IMR-90 (cell line): ENCODE results near the gene DNAJB12. TPM values are rescaled to one million over a fixed set of nuclear protein-coding genes. Genes with fewer than 3 reads are reported as not detected.

ENCODE experiments used
- ATAC-seq: fragments of 200-7000 bp; cut with Tn5 transposase; 2 replicates; pipeline ENCODE4 v1.9.1; 2020; ENCODE audit warnings: low read depth, mild to moderate bottlenecking, moderate library complexity
- BruUV-seq: library from RNA; stranded (reverse); fragments of 400-500 nt; replicated peaks from 2 replicates; lab custom pipeline; 2021; lab: Mats Ljungman, UMichigan
- CTCF ChIA-PET: fragments of 300-600 bp; formaldehyde crosslinking; extraction: SDS; loops from one replicate; lab custom pipeline; 2021; ENCODE audit warnings: antibody characterized with exemption; lab: Yijun Ruan, JAX
- POLR2A ChIA-PET: fragments of 300-600 bp; sonication (Branson Sonifier 250); formaldehyde crosslinking; loops from one replicate; lab custom pipeline; 2022; ENCODE audit warnings: antibody characterized with exemption; ENCODE audit not compliant: unreplicated experiment; lab: Charles Lee
- DNase-seq: peaks from one replicate; pipeline ENCODE4 v3.0.0; 2013
- H2AFZ ChIP-seq: replicated peaks from 2 replicates; pipeline ENCODE3; 2013; ENCODE audit warnings: low read length, mild to moderate bottlenecking; ENCODE audit not compliant: poor library complexity
- H2AK5ac ChIP-seq: 2 replicates; pipeline ENCODE4 v1.6.1; 2013; ENCODE audit warnings: low read depth, low read length, inconsistent platforms
- H2AK9ac ChIP-seq: replicated peaks from 2 replicates; pipeline ENCODE3; 2013; ENCODE audit warnings: mild to moderate bottlenecking, low read depth, low read length, moderate library complexity; ENCODE audit not compliant: poor library complexity
- H2BK120ac ChIP-seq: 2 replicates; pipeline ENCODE4 v1.6.1; 2013; ENCODE audit warnings: low read depth, low read length, inconsistent platforms
- H2BK15ac ChIP-seq: 3 replicates; pipeline ENCODE4 v1.6.1; 2013; ENCODE audit warnings: low read depth, low read length, inconsistent platforms
- H2BK20ac ChIP-seq: 2 replicates; pipeline ENCODE4 v1.6.1; 2013; ENCODE audit warnings: low read depth, mild to moderate bottlenecking, inconsistent platforms, low read length, moderate library complexity
- H2BK5ac ChIP-seq: 2 replicates; pipeline ENCODE4 v1.6.1; 2013; ENCODE audit warnings: mild to moderate bottlenecking, low read depth, low read length, inconsistent platforms; ENCODE audit not compliant: poor library complexity, severe bottlenecking
- H3K14ac ChIP-seq: replicated peaks from 2 replicates; pipeline ENCODE4 v1.6.1; 2013; ENCODE audit warnings: low read depth, low read length, inconsistent platforms
- H3K18ac ChIP-seq: 2 replicates; pipeline ENCODE4 v1.6.1; 2013; ENCODE audit warnings: low read depth, low read length, control low read depth
- H3K23ac ChIP-seq: 2 replicates; pipeline ENCODE4 v1.6.1; 2013; ENCODE audit warnings: low read depth, low read length, inconsistent platforms
- H3K27ac ChIP-seq: 2 replicates; pipeline ENCODE4 v1.5.1; 2013; ENCODE audit warnings: mild to moderate bottlenecking, control low read depth, low read length; ENCODE audit not compliant: insufficient read depth
- H3K27me3 ChIP-seq: 2 replicates; pipeline ENCODE4 v1.6.1; 2013; ENCODE audit warnings: low read length; ENCODE audit not compliant: control insufficient read depth, insufficient read depth
- H3K36me3 ChIP-seq: 2 replicates; pipeline ENCODE4 v1.6.1; 2013; ENCODE audit warnings: low read length, mixed read lengths; ENCODE audit not compliant: control insufficient read depth, insufficient read depth
- H3K4ac ChIP-seq: 2 replicates; pipeline ENCODE4 v1.6.1; 2013; ENCODE audit warnings: low read depth, low read length, inconsistent platforms
- H3K4me1 ChIP-seq: 2 replicates; pipeline ENCODE4 v1.6.1; 2013; ENCODE audit warnings: low read length, mixed read lengths; ENCODE audit not compliant: control insufficient read depth, insufficient read depth
- H3K4me2 ChIP-seq: 2 replicates; pipeline ENCODE4 v1.6.1; 2013; ENCODE audit warnings: low read depth, mild to moderate bottlenecking, control low read depth, low read length, moderate library complexity
- H3K4me3 ChIP-seq: 2 replicates; pipeline ENCODE4 v1.5.1; 2013; ENCODE audit warnings: low read depth, mild to moderate bottlenecking, control low read depth, low read length, moderate library complexity; ENCODE audit not compliant: insufficient read depth
- H3K56ac ChIP-seq: 2 replicates; pipeline ENCODE4 v1.6.1; 2013; ENCODE audit warnings: low read length, inconsistent platforms; ENCODE audit not compliant: insufficient read depth; ENCODE audit errors: extremely low read depth
- H3K79me1 ChIP-seq, 2 experiments: 2 replicates each; pipeline ENCODE4 v1.6.1; 2013; ENCODE audit warnings: low read length in 2 of 2, inconsistent platforms in 1 of 2, low read depth in 1 of 2
- H3K9ac ChIP-seq: 2 replicates; pipeline ENCODE4 v1.6.1; 2013; ENCODE audit warnings: low read depth, low read length, control low read depth
- H3K9me1 ChIP-seq: 2 replicates; pipeline ENCODE4 v1.6.1; 2013; ENCODE audit warnings: low read length, inconsistent platforms; ENCODE audit not compliant: insufficient read depth
- H3K9me3 ChIP-seq: 2 replicates; pipeline ENCODE4 v1.6.1; 2013; ENCODE audit warnings: low read length; ENCODE audit not compliant: control insufficient read depth, insufficient read depth
- H4K20me1 ChIP-seq: 2 replicates; pipeline ENCODE4 v1.6.1; 2013; ENCODE audit warnings: low read length, inconsistent platforms; ENCODE audit not compliant: insufficient read depth
- H4K5ac ChIP-seq: 2 replicates; pipeline ENCODE4 v1.6.1; 2013; ENCODE audit warnings: mild to moderate bottlenecking, low read depth, low read length, control low read depth
- H4K8ac ChIP-seq, 2 experiments: 2 replicates each; pipeline ENCODE4 v1.6.1; 2013; ENCODE audit warnings: low read depth in 2 of 2, low read length in 2 of 2, control low read depth in 1 of 2, inconsistent platforms in 1 of 2
- H4K91ac ChIP-seq: 2 replicates; pipeline ENCODE4 v1.6.1; 2013; ENCODE audit warnings: low read depth, low read length, inconsistent platforms; ENCODE audit not compliant: insufficient read depth
- MAZ ChIP-seq: IDR thresholded peaks from 2 replicates; pipeline ENCODE4 v1.6.1; 2012; ENCODE audit warnings: low read depth, mild to moderate bottlenecking, low read length, improper control_type of control experiment, moderate library complexity, borderline replicate concordance
- WGBS, 2 experiments: methylation state at CpG; one replicate each; pipeline versions ENCODE4 v1.1.5 to v1.1.7; 2013; ENCODE audit warnings: missing lambda C conversion rate in 2 of 2; ENCODE audit not compliant: insufficient read length in 1 of 2; ENCODE audit errors: extremely low coverage in 2 of 2; 5-methylcytosine and 5-hydroxymethylcytosine counted together
- dilution Hi-C: fragments of 300-500 bp; cut with HindIII; formaldehyde crosslinking; loops from one replicate; pipeline ENCODE4 v1.14.3; 2018; ENCODE audit warnings: low sequenced_read_pairs; ENCODE audit not compliant: unreplicated experiment
- in situ Hi-C: fragments of 300-500 bp; cut with MboI; formaldehyde crosslinking; loops from 3 replicates; pipeline ENCODE4 v1.14.3; 2019; ENCODE audit warnings: low sequenced_read_pairs, inconsistent platforms, mixed read lengths
- intact Hi-C: fragments of 100-400 bp; cut with micrococcal nuclease; formaldehyde crosslinking; loops from 2 replicates; pipeline ENCODE4 v1.10.0; 2022
- polyA plus RNA-seq, 3 experiments: library from polyadenylated mRNA; depleted of rRNA; stranded (reverse); fragments of >200 nt; gene quantifications; 2 replicates each; pipeline ENCODE4 v1.2.3, GENCODE V29; 2012; ENCODE audit warnings: low replicate concordance in 1 of 3
- total RNA-seq: library from RNA; depleted of rRNA; stranded (reverse); fragments of >200 nt; gene quantifications from 2 replicates; pipeline ENCODE4 v1.2.3, GENCODE V29; 2012

DNAJB12 gene
- total and polyA plus RNA-seq, 2 of the 4 experiments (the other 2 are of a cell fraction) = 18.3 to 24.0 TPM

DNA sequence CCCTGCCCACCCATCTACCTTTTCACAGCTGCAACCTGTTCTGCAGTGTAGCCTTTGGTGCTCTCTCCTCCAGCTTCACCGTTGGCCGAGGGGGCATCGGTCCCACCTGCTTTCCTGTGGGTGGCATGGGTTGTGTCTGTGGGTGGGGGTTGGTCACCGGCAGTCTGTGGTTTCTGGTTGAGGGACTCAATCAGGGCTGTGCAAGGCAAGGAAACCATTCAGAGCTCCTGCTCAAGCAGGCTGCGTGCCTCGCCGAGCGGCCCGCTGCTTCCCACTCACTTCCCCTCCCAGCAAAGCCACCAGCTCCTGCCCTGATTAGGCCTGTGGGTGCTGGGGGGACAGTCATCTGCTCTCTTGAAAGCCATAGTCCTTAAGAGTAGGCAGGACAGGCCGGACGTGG is 9.8 kb downstream of the DNAJB12 start:
- CTCF ChIA-PET = no interaction called here
- in situ Hi-C loops = no loop called here
- 92% methylated on average over 2 of the region's 11 CpGs; no CpG with 5 or more reads in 1 of the 2 experiments for WGBS, 2 experiments

More for the DNA sequence above, 9.8 kb downstream of the DNAJB12 start:
- no peak for TF ChIP-seq MAZ
- H2BK5ac ChIP-seq = no peak overlapping the region
- no peak overlapping the region for H3K56ac ChIP-seq
- POLR2A ChIA-PET = no interaction called here
- H2BK20ac ChIP-seq = no peak overlapping the region
- DNase-seq (no peak), ATAC-seq (no peak)
- no peak overlapping the region for H4K91ac ChIP-seq
- no peak overlapping the region for H3K4ac ChIP-seq
- H3K27ac ChIP-seq = no peak overlapping the region
- H2AK9ac ChIP-seq = no peak overlapping the region
- H3K14ac ChIP-seq = no peak overlapping the region
- no peak overlapping the region for H3K23ac ChIP-seq
- peaks cover 50% of the 10 kb centered on the region for H3K36me3 ChIP-seq
- H4K8ac ChIP-seq = no peak overlapping the region
- H2BK15ac ChIP-seq = no peak overlapping the region
- no peak overlapping the region for H3K4me2 ChIP-seq
- H3K9me3 ChIP-seq = no peaks in the 10 kb centered on the region
- H3K4me3 ChIP-seq = no peak overlapping the region
- H2AFZ ChIP-seq = no peak overlapping the region
- BruUV-seq = no TSS peak
- H3K9me1 ChIP-seq = peaks cover 4% of the 10 kb centered on the region; the same call in 1 of the 2 replicates
- intact Hi-C loops (no loop called here), dilution Hi-C loops (no loop called here)
- no peak overlapping the region for H3K9ac ChIP-seq
- no peak overlapping the region for H4K5ac ChIP-seq
- peaks cover 7% of the 10 kb centered on the region; the same call in 1 of the 2 replicates for H4K20me1 ChIP-seq
- no peak overlapping the region for H2BK120ac ChIP-seq
- H3K18ac ChIP-seq = no peak overlapping the region
- H3K79me1 ChIP-seq = peaks cover 17 to 46% of the 10 kb centered on the region in 2 experiments
- H2AK5ac ChIP-seq = no peak overlapping the region
- H3K27me3 ChIP-seq = no peaks in the 10 kb centered on the region
- H3K4me1 ChIP-seq = no peaks in the 10 kb centered on the region
